Measurements from ENCODE around the gene STAMBPL1.

STAMBPL1 gene

GRCh38 chr10:88957381-88957780 lies 77.3 kb downstream of the STAMBPL1 start:
- H3K9ac ChIP-seq (ENCODE audit: low read depth, low read length, poor library complexity, severe bottlenecking), result no peak overlapping the region
- H3K4me2 ChIP-seq (ENCODE audit: low read depth, low read length, poor library complexity, severe bottlenecking), result no peak overlapping the region
- no peak overlapping the region for H2AFZ ChIP-seq (ENCODE audit: low read length)
- no peaks in the 10 kb centered on the region for H3K9me3 ChIP-seq (ENCODE audit: insufficient read depth, low read depth, low read length)
- no peaks in the 10 kb centered on the region for H3F3A ChIP-seq (ENCODE audit: low read depth)
- H3K4me3 ChIP-seq (ENCODE audit: low read length, poor library complexity, severe bottlenecking), result no peak overlapping the region
- H3K9me2 ChIP-seq (replicated peaks; ENCODE audit: low read depth, low read length), result no peaks in the 10 kb centered on the region
- H3K79me2 ChIP-seq (ENCODE audit: insufficient read depth, low read length), result no peaks in the 10 kb centered on the region
- H4K20me1 ChIP-seq (ENCODE audit: insufficient read depth, low read length, poor library complexity, severe bottlenecking), result no peaks in the 10 kb centered on the region
- no peaks in the 10 kb centered on the region for H3K36me3 ChIP-seq (ENCODE audit: insufficient read depth, low read length)
- TF ChIP-seq EZH2phosphoT487 (IDR thresholded peaks at IDR 0.05; ENCODE audit: borderline replicate concordance), result no peak
- TF ChIP-seq, protein P1, sequence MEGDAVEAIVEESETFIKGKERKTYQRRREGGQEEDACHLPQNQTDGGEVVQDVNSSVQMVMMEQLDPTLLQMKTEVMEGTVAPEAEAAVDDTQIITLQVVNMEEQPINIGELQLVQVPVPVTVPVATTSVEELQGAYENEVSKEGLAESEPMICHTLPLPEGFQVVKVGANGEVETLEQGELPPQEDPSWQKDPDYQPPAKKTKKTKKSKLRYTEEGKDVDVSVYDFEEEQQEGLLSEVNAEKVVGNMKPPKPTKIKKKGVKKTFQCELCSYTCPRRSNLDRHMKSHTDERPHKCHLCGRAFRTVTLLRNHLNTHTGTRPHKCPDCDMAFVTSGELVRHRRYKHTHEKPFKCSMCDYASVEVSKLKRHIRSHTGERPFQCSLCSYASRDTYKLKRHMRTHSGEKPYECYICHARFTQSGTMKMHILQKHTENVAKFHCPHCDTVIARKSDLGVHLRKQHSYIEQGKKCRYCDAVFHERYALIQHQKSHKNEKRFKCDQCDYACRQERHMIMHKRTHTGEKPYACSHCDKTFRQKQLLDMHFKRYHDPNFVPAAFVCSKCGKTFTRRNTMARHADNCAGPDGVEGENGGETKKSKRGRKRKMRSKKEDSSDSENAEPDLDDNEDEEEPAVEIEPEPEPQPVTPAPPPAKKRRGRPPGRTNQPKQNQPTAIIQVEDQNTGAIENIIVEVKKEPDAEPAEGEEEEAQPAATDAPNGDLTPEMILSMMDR (conservative IDR thresholded peaks at IDR 0.05; ENCODE audit: low read length), result no peak
- H3K4me1 ChIP-seq (ENCODE audit: insufficient read depth, low read length, poor library complexity, severe bottlenecking), result peaks cover 8% of the 10 kb centered on the region
- peaks cover 5% of the 10 kb centered on the region for H3K27me3 ChIP-seq (ENCODE audit: insufficient read depth, low read length, poor library complexity, severe bottlenecking)

DNA sequence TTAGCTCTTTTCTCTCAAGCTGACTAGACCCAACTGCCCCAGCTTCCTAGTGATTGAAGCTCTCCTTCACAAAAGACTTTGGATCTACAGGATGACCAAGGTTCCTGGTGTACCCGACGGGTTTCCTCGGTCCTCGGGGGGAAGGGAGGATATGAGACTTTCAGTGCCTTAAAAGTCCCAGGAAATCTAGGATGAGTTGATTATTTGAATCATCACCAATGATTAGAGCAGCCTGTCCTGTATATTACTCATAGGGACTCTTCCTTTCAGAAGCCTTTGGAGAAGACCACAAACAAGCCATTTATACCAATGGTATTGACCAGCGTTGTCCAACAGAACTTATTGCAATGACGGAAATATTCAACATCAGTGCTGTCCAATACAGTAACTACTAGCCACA lies 78.7 kb downstream of the STAMBPL1 start:
- Histone ChIP-seq H3K9ac (ENCODE audit: low read depth, low read length, poor library complexity, severe bottlenecking) (no peak overlapping the region), H3K27me3 (ENCODE audit: insufficient read depth, low read length, poor library complexity, severe bottlenecking) (peaks cover 5% of the 10 kb centered on the region), H3K4me1 (ENCODE audit: insufficient read depth, low read length, poor library complexity, severe bottlenecking) (peaks cover 10% of the 10 kb centered on the region), H3K9me2 (replicated peaks; ENCODE audit: low read depth, low read length) (no peaks in the 10 kb centered on the region), H3K9me3 (ENCODE audit: insufficient read depth, low read depth, low read length) (no peaks in the 10 kb centered on the region), H3K4me3 (ENCODE audit: low read length, poor library complexity, severe bottlenecking) (no peak overlapping the region), H3F3A (ENCODE audit: low read depth) (no peaks in the 10 kb centered on the region), H3K4me2 (ENCODE audit: low read depth, low read length, poor library complexity, severe bottlenecking) (no peak overlapping the region), H3K36me3 (ENCODE audit: insufficient read depth, low read length) (no peaks in the 10 kb centered on the region), H4K20me1 (ENCODE audit: insufficient read depth, low read length, poor library complexity, severe bottlenecking) (no peaks in the 10 kb centered on the region), H2AFZ (ENCODE audit: low read length) (no peak overlapping the region), H3K79me2 (ENCODE audit: insufficient read depth, low read length) (no peaks in the 10 kb centered on the region)
- no peak for TF ChIP-seq EZH2phosphoT487 (IDR thresholded peaks at IDR 0.05; ENCODE audit: borderline replicate concordance)
- TF ChIP-seq, protein P1 (conservative IDR thresholded peaks at IDR 0.05; ENCODE audit: low read length), result no peak

DNA sequence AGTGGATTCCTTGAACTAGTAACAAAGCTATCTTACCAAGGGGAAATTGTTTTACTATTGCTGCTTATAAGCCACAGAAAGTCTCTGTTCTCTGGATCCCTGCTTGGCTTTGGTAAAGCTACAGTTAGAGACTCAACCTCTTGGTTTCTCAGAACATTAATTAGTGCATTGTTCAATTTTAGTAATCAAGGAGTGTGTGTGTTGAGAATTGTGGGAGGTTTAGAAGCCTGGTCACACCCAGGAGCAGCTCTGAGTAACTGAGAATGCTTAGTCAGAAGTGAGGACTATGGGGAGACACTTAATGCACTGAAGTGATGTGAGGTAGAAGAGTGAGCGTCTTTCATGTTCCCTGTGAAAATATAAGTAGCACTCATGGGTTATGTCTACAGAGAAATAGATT lies 80.8 kb downstream of the STAMBPL1 start:
- Histone ChIP-seq H3K9me2 (replicated peaks; ENCODE audit: low read depth, low read length) (no peaks in the 10 kb centered on the region), H3K79me2 (ENCODE audit: insufficient read depth, low read length) (no peaks in the 10 kb centered on the region), H2AFZ (ENCODE audit: low read length) (no peak overlapping the region), H3K4me3 (ENCODE audit: low read length, poor library complexity, severe bottlenecking) (no peak overlapping the region), H3K9me3 (ENCODE audit: insufficient read depth, low read depth, low read length) (no peaks in the 10 kb centered on the region), H3K4me1 (ENCODE audit: insufficient read depth, low read length, poor library complexity, severe bottlenecking) (peaks cover 10% of the 10 kb centered on the region), H3K36me3 (ENCODE audit: insufficient read depth, low read length) (no peaks in the 10 kb centered on the region), H3F3A (ENCODE audit: low read depth) (no peaks in the 10 kb centered on the region), H4K20me1 (ENCODE audit: insufficient read depth, low read length, poor library complexity, severe bottlenecking) (no peaks in the 10 kb centered on the region), H3K27me3 (ENCODE audit: insufficient read depth, low read length, poor library complexity, severe bottlenecking) (peaks cover 5% of the 10 kb centered on the region), H3K4me2 (ENCODE audit: low read depth, low read length, poor library complexity, severe bottlenecking) (no peak overlapping the region), H3K9ac (ENCODE audit: low read depth, low read length, poor library complexity, severe bottlenecking) (no peak overlapping the region)
- TF ChIP-seq EZH2phosphoT487 (IDR thresholded peaks at IDR 0.05; ENCODE audit: borderline replicate concordance), result no peak
- TF ChIP-seq, protein P1 (conservative IDR thresholded peaks at IDR 0.05; ENCODE audit: low read length), result no peak
